OCI-LY1 (cell line): ENCODE data around the gene THUMPD3.
A peak's percentile ranks its signal among the peaks of the same experiment; 100 is the strongest.

Source experiments
- CTCF ChIP-seq: fragments of 200-600 bp; sonication (generic), shearing (Covaris generic); IDR thresholded peaks from 2 replicates; pipeline ENCODE4 v1.5.1; 2017; ENCODE audit warnings: mild to moderate bottlenecking, antibody characterized with exemption, low read length, moderate library complexity, mixed read lengths
- EZH2 ChIP-seq: fragments of 200-600 bp; sonication (generic), shearing (Covaris generic); IDR thresholded peaks from 2 replicates; pipeline ENCODE4 v1.8.0; 2017; ENCODE audit warnings: borderline replicate concordance, mixed run types, mild to moderate bottlenecking, antibody characterized with exemption, low read length, moderate library complexity, mixed read lengths

GRCh38 chr3:9422712-9423424 lies 60.0 kb downstream of the THUMPD3 start:
- TF ChIP-seq CTCF: peak; percentile 40
- no peak for TF ChIP-seq EZH2
